HCT116 (cell line): Measurements from ENCODE around the gene RHEX. TPM values are rescaled to one million over a fixed set of nuclear protein-coding genes. Genes with fewer than 3 reads are reported as not detected.

ENCODE experiments used
- ATAC-seq: fragments of 200-7000 bp; cut with Tn5 transposase; 2 replicates; pipeline ENCODE4 v1.9.1; 2020; ENCODE audit warnings: mild to moderate bottlenecking, moderate library complexity
- BruUV-seq: library from RNA; stranded (reverse); fragments of 400-500 nt; replicated peaks from 2 replicates; lab custom pipeline; 2021; lab: Mats Ljungman, UMichigan
- CTCF ChIA-PET: fragments of 300-600 bp; sonication (Branson Sonifier 250); formaldehyde crosslinking; loops from one replicate; lab custom pipeline; 2021; ENCODE audit warnings: antibody characterized with exemption; lab: Charles Lee
- POLR2A ChIA-PET: fragments of 300-600, 350-600 bp; sonication (Branson Sonifier 250); formaldehyde crosslinking; loops from one replicate; lab custom pipeline; 2021; ENCODE audit warnings: antibody characterized with exemption; lab: Charles Lee
- RAD21 ChIA-PET, 2 experiments: fragments of 300-600 bp; sonication (Branson Sonifier 250); formaldehyde crosslinking; loops; one replicate each; lab custom pipeline; 2023; ENCODE audit warnings: low total read pairs in 2 of 2; ENCODE audit not compliant: uncharacterized antibody in 2 of 2, unreplicated experiment in 2 of 2, low non-redundant PET in 1 of 2; lab: Charles Lee
- DNase-seq: peaks from one replicate; pipeline ENCODE4 v3.0.0-alpha.2; 2010; ENCODE audit warnings: low read depth, low spot score
- H2AFZ ChIP-seq: fragments of 200-600 bp; shearing (Covaris generic), sonication (generic); 2 replicates; pipeline ENCODE4 v1.6.1; 2017; ENCODE audit warnings: low read depth, mixed run types, mixed read lengths, antibody characterized with exemption, low read length; ENCODE audit not compliant: poor library complexity, severe bottlenecking
- H3K27ac ChIP-seq: 2 replicates; pipeline ENCODE4 v1.5.1; 2012; ENCODE audit warnings: low read depth, low read length
- H3K27me3 ChIP-seq: fragments of 200-600 bp; sonication (generic); 2 replicates; pipeline ENCODE4 v1.6.1; 2016; ENCODE audit warnings: mixed run types, low read length, mixed read lengths; ENCODE audit not compliant: insufficient read depth
- H3K36me3 ChIP-seq, 2 experiments: fragments of 200-500 bp in 1 of 2; fragments of 200-600 bp in 1 of 2; sonication (Bioruptor generic) in 1 of 2; sonication (generic) in 1 of 2; 2 replicates each; pipeline versions ENCODE4 v1.5.1 to v1.6.1; 2014 to 2016; ENCODE audit warnings: low read length in 2 of 2, inconsistent platforms in 1 of 2, mixed read lengths in 1 of 2, mixed run types in 1 of 2; ENCODE audit not compliant: insufficient read depth in 2 of 2, control insufficient read depth in 1 of 2
- H3K4me1 ChIP-seq, 2 experiments: fragments of 200-600 bp in 1 of 2; sonication (generic) in 1 of 2; 2 replicates each; pipeline versions ENCODE4 v1.5.1 to v1.6.1; 2012 to 2017; ENCODE audit warnings: low read length in 2 of 2, inconsistent platforms in 1 of 2, mild to moderate bottlenecking in 1 of 2, mixed read lengths in 1 of 2, mixed run types in 1 of 2, moderate library complexity in 1 of 2; ENCODE audit not compliant: insufficient read depth in 2 of 2, control insufficient read depth in 1 of 2
- H3K4me2 ChIP-seq: fragments of 200-600 bp; sonication (generic); 2 replicates; pipeline ENCODE4 v1.6.1; 2017; ENCODE audit warnings: mixed run types, low read length, mixed read lengths
- H3K4me3 ChIP-seq, 2 experiments: fragments of 200-600 bp in 1 of 2; sonication (generic) in 1 of 2; replicated peaks in 1 of 2; 2 replicates each; pipeline ENCODE4 v1.5.1; 2011 to 2016; ENCODE audit warnings: low read length in 2 of 2, control low read depth in 1 of 2, low read depth in 1 of 2, mild to moderate bottlenecking in 1 of 2, mixed read lengths in 1 of 2, mixed run types in 1 of 2
- H3K79me2 ChIP-seq: fragments of 200-600 bp; sonication (generic); 2 replicates; pipeline ENCODE4 v1.6.1; 2017; ENCODE audit warnings: mild to moderate bottlenecking, mixed run types, low read length, moderate library complexity, mixed read lengths; ENCODE audit not compliant: insufficient read depth
- H3K9ac ChIP-seq: fragments of 200-600 bp; sonication (generic); 2 replicates; pipeline ENCODE4 v1.6.1; 2016; ENCODE audit warnings: low read length, mixed read lengths
- H3K9me2 ChIP-seq: fragments of 200-600 bp; sonication (generic), shearing (Covaris generic); 2 replicates; pipeline ENCODE4 v1.6.1; 2017; ENCODE audit warnings: mixed run types, mild to moderate bottlenecking, moderate library complexity; ENCODE audit not compliant: insufficient read depth
- H3K9me3 ChIP-seq, 2 experiments: fragments of 200-500 bp in 1 of 2; fragments of 200-600 bp in 1 of 2; sonication (Bioruptor generic) in 1 of 2; sonication (generic) in 1 of 2; 2 replicates each; pipeline ENCODE4 v1.6.1; 2014 to 2017; ENCODE audit warnings: low read length in 2 of 2, mixed read lengths in 2 of 2, inconsistent platforms in 1 of 2, low read depth in 1 of 2, mild to moderate bottlenecking in 1 of 2, mixed run types in 1 of 2, moderate library complexity in 1 of 2; ENCODE audit not compliant: control insufficient read depth in 1 of 2, insufficient read depth in 1 of 2
- H4K20me1 ChIP-seq: fragments of 200-600 bp; sonication (generic), shearing (Covaris generic); 2 replicates; pipeline ENCODE4 v1.6.1; 2017; ENCODE audit warnings: mixed run types, mild to moderate bottlenecking, moderate library complexity; ENCODE audit not compliant: insufficient read depth
- ATF3 ChIP-seq: IDR thresholded peaks from 2 replicates; pipeline ENCODE4 v1.6.1; 2012
- CBX3 ChIP-seq: IDR thresholded peaks from 2 replicates; pipeline ENCODE4 v1.6.1; 2012; ENCODE audit warnings: low read depth
- CEBPB ChIP-seq: IDR thresholded peaks from 2 replicates; pipeline ENCODE4 v1.6.1; 2012; ENCODE audit warnings: low read depth
- CTCF ChIP-seq, 3 experiments: fragments of 200-600 bp in 1 of 3; sonication (generic) in 1 of 3; IDR thresholded peaks in 2 of 3; conservative IDR thresholded peaks in 1 of 3; 2 replicates each; pipeline ENCODE4 v1.5.1; 2012 to 2017; ENCODE audit warnings: low read depth in 2 of 3, low read length in 2 of 3, antibody characterized with exemption in 1 of 3, borderline replicate concordance in 1 of 3, control low read depth in 1 of 3, mild to moderate bottlenecking in 1 of 3, mixed read lengths in 1 of 3, mixed run types in 1 of 3, moderate library complexity in 1 of 3; ENCODE audit not compliant: insufficient read depth in 1 of 3
- EGR1 ChIP-seq: IDR thresholded peaks from 2 replicates; pipeline ENCODE4 v1.6.1; 2012; ENCODE audit warnings: low read depth
- ELF1 ChIP-seq: IDR thresholded peaks from 2 replicates; pipeline ENCODE4 v1.6.1; 2012; ENCODE audit warnings: low read depth, borderline replicate concordance
- FOSL1 ChIP-seq: IDR thresholded peaks from 2 replicates; pipeline ENCODE4 v1.6.1; 2012; ENCODE audit warnings: low read depth
- JUND ChIP-seq: IDR thresholded peaks from 2 replicates; pipeline ENCODE4 v1.6.1; 2012
- POLR2AphosphoS5 ChIP-seq: IDR thresholded peaks from 2 replicates; pipeline ENCODE4 v1.6.1; 2011; ENCODE audit warnings: mild to moderate bottlenecking, low read depth, low read length, moderate library complexity
- RAD21 ChIP-seq: IDR thresholded peaks from 2 replicates; pipeline ENCODE4 v1.6.1; 2012; ENCODE audit warnings: low read depth, mild to moderate bottlenecking
- REST ChIP-seq: IDR thresholded peaks from 2 replicates; pipeline ENCODE4 v1.6.1; 2012; ENCODE audit warnings: low read depth
- SIN3A ChIP-seq: IDR thresholded peaks from 2 replicates; pipeline ENCODE4 v1.6.1; 2012; ENCODE audit warnings: low read depth
- SRF ChIP-seq: IDR thresholded peaks from 2 replicates; pipeline ENCODE4 v1.6.1; 2012; ENCODE audit warnings: low read depth
- ZBTB33 ChIP-seq: IDR thresholded peaks from 2 replicates; pipeline ENCODE4 v1.6.1; 2011; ENCODE audit warnings: mild to moderate bottlenecking, low read length, moderate library complexity; ENCODE audit not compliant: insufficient replicate concordance; ENCODE audit errors: extremely low read depth
- ZFX ChIP-seq: fragments of 450-650 bp; IDR thresholded peaks from 2 replicates; pipeline ENCODE4 v1.6.1; 2017
- intact Hi-C: fragments of 100-400 bp; cut with micrococcal nuclease; formaldehyde crosslinking; loops from 2 replicates; pipeline ENCODE4 v1.10.0; 2022
- total RNA-seq: library from RNA; stranded (reverse); gene quantifications from one replicate; pipeline ENCODE4 v1.2.1, GENCODE V29; 2021; ENCODE audit not compliant: unreplicated experiment

The RHEX gene
- total RNA-seq, 1 experiment from 2014 or later: not detected

GRCh38 chr1:206109718-206110117 lies 56.7 kb downstream of the RHEX start:
- no peaks in the 10 kb centered on the region for H3K9me2 ChIP-seq

GRCh38 chr1:206110161-206110560 lies 57.2 kb downstream of the RHEX start:
- DNase-seq (no peak), ATAC-seq (no peak)
- Histone ChIP-seq H3K27me3 (no peaks in the 10 kb centered on the region; the same call in 1 of the 2 replicates), H3K9me2 (no peaks in the 10 kb centered on the region), H3K9ac (no peak overlapping the region), H3K27ac (no peak overlapping the region), H3K4me2 (no peak overlapping the region), H2AFZ (no peak overlapping the region), H3K79me2 (no peaks in the 10 kb centered on the region), H3K36me3 (no peaks in the 10 kb centered on the region), H3K4me3 (no peak overlapping the region), H3K4me1 (no peaks in the 10 kb centered on the region), H4K20me1 (no peaks in the 10 kb centered on the region), H3K9me3 (no peaks in the 10 kb centered on the region)
- ChIA-PET CTCF (no interaction called here), RAD21 (no interaction called here), POLR2A (no interaction called here)
- intact Hi-C loops: no loop called here
- BruUV-seq: no TSS peak
- no peak for TF ChIP-seq ATF3
- no peak for TF ChIP-seq JUND
- TF ChIP-seq REST: no peak
- TF ChIP-seq RAD21: no peak
- no peak for TF ChIP-seq FOSL1
- TF ChIP-seq POLR2AphosphoS5: no peak
- TF ChIP-seq CBX3: no peak
- no peak for TF ChIP-seq CTCF (IDR thresholded peaks at IDR 0.05 in 2 of 3, conservative IDR thresholded peaks at IDR 0.05 in 1 of 3; ENCODE audit: borderline replicate concordance in 1 of 3, insufficient read depth in 1 of 3, low read depth in 2 of 3, low read length in 2 of 3)
- no peak for TF ChIP-seq EGR1
- no peak for TF ChIP-seq ZFX
- no peak for TF ChIP-seq ZBTB33

More at GRCh38 chr1:206109718-206110117, 56.7 kb downstream of the RHEX start:
- no peak overlapping the region for H3K27ac ChIP-seq
- H3K36me3 ChIP-seq: no peaks in the 10 kb centered on the region
- no peak overlapping the region for H3K4me2 ChIP-seq
- DNase-seq: no peak
- BruUV-seq: no TSS peak
- intact Hi-C loops: loop anchor here (5.0 kb wide), 1 partner anchor 317 kb away; no protein-coding TSS in a partner anchor
- no peak overlapping the region for H2AFZ ChIP-seq
- CTCF ChIA-PET: no interaction called here
- H3K4me1 ChIP-seq: no peaks in the 10 kb centered on the region
- H3K27me3 ChIP-seq: no peaks in the 10 kb centered on the region; the same call in 1 of the 2 replicates
- TF ChIP-seq FOSL1 (no peak), JUND (no peak), RAD21 (no peak), CEBPB (no peak), ELF1 (no peak), SIN3A (no peak), SRF (no peak), EGR1 (no peak)
- H3K4me3 ChIP-seq: no peak overlapping the region
- no peaks in the 10 kb centered on the region for H4K20me1 ChIP-seq
- no peaks in the 10 kb centered on the region for H3K9me3 ChIP-seq
- RAD21 ChIA-PET: no interaction called here
- H3K79me2 ChIP-seq: no peaks in the 10 kb centered on the region
- no peak for ATAC-seq
- POLR2A ChIA-PET: no interaction called here
- H3K9ac ChIP-seq: no peak overlapping the region
